ENCODE data around the gene EVI5. TPM values are rescaled to one million over a fixed set of nuclear protein-coding genes. Genes with fewer than 3 reads are reported as not detected.
"Not testable (repeated sequence)": the region's sequence is repeated elsewhere in the genome, so short reads cannot be mapped to it uniquely, and the experiment has no call there.

EVI5 gene
- total RNA-seq, 1 donor from 2014 or later = 20.0 TPM

DNA sequence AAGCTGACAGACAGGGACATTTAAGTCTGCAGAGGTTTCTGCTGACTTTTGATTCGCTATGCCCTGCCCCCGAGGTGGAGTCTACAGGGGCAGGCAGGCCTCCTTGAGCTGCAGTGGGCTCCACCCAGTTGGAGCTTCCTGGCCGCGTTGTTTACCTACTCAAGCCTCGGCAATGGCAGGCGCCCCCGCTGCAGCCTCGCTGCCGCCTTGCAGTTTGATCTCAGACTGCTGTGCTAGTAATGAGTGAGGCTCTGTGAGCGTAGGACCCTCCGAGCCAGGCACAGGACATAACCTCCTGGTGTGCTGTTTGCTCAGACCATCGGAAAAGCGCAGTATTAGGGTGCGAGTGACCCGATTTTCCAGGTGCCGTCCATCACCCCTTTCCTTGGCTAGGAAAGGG is 149.7 kb downstream of the EVI5 start:
- intact Hi-C loops (cut with DNase I); ATAC-seq; DNase-seq (ENCODE audit: missing footprints): not testable (repeated sequence)

- ATAC-seq = no peak
- intact Hi-C loops (cut with DNase I) = loop anchor here (5.0 kb wide), 1 partner anchor 316 kb away; no protein-coding TSS in a partner anchor
- DNase-seq (ENCODE audit: missing footprints) = no peak
Measured at GRCh38 chr1:92623187-92623778, 161.6 kb downstream of the EVI5 start.

DNA sequence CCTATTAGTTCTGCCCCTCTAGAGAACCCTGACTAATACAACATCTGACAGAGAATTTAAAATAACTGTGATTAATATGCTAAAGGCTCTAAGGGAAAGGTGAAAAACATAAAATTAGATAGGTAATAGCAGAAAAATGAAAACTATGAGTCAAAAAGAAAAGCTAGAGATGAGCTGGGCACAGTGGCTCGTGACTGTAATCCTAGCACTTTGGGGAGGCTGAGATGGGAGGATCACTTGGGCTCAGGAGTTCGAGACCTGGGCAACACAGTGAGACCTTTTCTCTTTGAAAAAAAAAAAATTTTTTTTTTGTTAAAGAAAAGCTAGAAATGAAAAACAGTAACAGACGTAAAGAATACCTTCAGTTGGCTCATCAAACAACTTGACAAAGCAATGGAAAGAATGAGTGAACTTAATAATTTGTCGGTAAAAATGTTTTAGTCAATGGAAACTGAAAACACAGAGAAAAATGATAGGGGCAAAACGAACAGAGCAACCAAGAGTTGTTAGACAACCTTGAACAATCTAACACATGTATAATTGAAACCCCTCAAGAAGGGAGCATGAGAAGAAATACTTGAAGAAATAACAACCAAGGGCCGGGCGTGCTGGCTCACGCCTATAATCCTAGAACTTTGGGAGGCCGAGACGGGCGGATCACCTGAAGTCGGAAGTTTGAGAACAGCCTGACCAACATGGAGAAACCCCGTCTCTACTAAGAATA is 165.3 kb downstream of the EVI5 start:
- no peak for ATAC-seq

GRCh38 chr1:92601044-92601443 is 183.9 kb downstream of the EVI5 start:
- no peak for DNase-seq (ENCODE audit: missing footprints)
- intact Hi-C loops (cut with DNase I) = no loop called here
- no peak for ATAC-seq

More for the DNA sequence above, 165.3 kb downstream of the EVI5 start:
- no peak for DNase-seq (ENCODE audit: missing footprints)
- intact Hi-C loops (cut with DNase I) = loop anchor here (5.0 kb wide), 1 partner anchor 312 kb away; no protein-coding TSS in a partner anchor

DNA sequence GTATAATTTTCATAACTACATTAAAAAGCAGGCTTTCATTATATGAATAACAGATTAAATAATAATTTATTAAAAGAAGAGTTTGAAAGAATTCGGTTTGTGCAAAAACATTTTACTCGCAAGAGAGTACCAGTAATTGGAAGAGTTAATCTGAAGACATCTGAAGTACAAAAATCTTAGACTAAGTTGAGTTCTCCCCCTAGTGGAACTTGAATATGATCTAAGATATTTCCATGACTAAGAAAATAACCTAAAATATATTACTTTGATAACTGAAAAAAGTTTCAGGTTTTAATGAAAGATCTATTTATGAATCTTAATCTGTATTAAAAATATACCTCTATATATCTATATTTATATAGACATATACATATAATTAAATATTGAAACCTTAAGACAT is 185.7 kb downstream of the EVI5 start:
- intact Hi-C loops (cut with DNase I) = no loop called here
- ATAC-seq (no peak), DNase-seq (ENCODE audit: missing footprints) (no peak)

GRCh38 chr1:92589361-92589760 is 195.5 kb downstream of the EVI5 start:
- DNase-seq (ENCODE audit: missing footprints); ATAC-seq; intact Hi-C loops (cut with DNase I): not testable (repeated sequence)

- DNase-seq (ENCODE audit: missing footprints) (no peak), ATAC-seq (no peak)
- intact Hi-C loops (cut with DNase I) = no loop called here
Measured at GRCh38 chr1:92587445-92587844, 197.5 kb downstream of the EVI5 start.

DNA sequence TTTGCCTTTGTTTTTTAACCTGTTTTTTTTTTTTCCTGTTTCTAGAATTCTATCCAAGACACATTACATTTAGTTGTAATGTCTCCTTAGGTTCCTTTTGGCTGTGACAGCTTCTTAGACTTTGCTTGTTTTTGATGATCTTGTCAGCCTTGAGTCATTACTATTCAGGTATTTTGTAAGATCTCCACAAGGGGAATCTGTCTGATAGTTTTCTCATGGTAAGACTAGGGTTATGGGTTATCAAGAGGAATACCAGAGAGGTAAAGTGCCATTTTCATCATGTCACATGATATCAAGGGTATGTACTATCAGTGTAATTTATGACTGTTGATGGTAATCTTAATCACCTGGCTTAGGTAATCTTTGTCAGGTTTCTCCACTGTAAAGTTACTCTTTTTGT is 199.1 kb downstream of the EVI5 start:
- intact Hi-C loops (cut with DNase I) = no loop called here
- ATAC-seq (no peak), DNase-seq (ENCODE audit: missing footprints) (no peak)

DNA sequence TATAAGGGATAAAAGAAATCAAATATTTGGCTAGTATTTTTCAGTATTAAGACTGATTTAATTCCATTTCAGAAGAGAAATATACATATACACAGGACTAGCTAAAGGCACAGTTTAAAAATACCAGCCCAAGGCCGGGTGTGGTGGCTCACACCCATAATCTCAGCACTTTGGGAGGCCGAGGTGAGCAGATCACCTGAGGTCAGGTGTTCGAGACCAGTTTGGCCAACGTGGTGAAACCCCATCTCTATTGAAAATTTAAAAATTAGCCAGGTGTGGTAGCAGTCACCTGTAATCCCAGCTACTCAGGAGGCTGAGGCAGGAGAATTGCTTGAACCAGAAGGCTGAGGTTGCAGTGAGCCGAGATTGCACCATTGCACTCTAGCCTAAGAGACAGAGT is 200.1 kb downstream of the EVI5 start:
- DNase-seq (ENCODE audit: missing footprints); intact Hi-C loops (cut with DNase I); ATAC-seq: not testable (repeated sequence)

DNA sequence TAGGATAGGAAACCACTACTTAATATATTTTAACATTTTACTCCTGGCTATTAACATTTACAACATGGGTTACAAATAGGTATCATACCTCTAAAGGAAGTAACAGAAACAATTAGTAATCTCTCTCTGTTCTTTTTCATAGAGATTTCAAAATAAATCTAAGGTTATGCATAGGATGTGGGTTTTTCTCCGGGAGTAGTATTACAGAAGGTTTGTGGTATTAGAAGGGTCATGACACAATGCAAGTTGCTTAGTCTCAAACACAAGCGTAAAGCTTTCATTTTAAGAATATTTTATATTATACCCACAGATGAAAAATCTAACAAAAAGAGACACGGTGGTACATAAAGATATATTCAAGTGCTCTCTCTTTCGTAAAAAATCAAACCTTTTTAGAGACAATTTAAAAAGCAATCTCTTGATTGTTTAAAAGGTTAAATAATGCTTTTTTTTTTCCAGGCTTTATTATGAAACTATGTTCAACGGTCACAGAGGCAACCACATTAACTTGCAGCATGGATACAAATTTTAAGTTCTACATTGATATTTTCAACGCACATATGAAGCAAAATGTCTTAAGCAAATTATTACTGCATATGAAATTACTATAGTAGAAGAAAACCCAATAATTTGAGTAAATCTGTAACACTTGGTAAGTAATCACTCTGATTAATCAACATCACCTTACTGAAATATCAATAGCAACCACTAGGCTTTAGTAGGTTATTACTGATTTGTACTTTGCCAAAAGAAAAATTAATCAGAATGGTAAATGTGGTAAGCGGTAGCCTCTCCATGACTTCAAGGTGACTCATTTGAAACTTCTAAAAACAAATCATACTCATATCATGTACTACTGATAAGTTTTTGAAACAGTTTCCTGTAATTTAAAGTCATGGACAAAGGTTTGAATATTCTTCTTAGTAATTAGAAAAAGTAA is 200.8 kb downstream of the EVI5 start:
- intact Hi-C loops (cut with DNase I) = no loop called here
- DNase-seq (ENCODE audit: missing footprints) = no peak
- ATAC-seq = no peak

GRCh38 chr1:92577261-92577895 is 207.5 kb downstream of the EVI5 start:
- no peak for ATAC-seq
- DNase-seq (ENCODE audit: missing footprints) = no peak
- intact Hi-C loops (cut with DNase I) = no loop called here

DNA sequence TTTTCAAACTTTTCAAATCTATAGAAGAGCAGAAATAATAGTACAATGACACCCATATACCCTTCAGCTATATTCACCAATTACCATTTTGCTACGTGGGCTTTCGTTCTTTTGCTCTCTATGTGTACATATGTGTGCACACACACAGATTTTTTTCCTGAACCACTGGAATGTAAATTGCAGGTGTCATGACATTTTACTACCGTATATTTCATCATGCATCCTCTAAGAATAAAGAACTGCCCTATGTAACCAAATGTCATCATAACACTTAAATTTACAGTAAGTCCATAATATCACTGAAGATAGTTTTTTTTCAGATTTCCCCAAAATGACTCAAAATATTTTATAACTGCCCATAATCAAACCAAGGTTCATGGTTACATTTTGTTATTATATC is 209.8 kb downstream of the EVI5 start:
- DNase-seq (ENCODE audit: missing footprints) = no peak
- no peak for ATAC-seq
- intact Hi-C loops (cut with DNase I) = no loop called here

DNA sequence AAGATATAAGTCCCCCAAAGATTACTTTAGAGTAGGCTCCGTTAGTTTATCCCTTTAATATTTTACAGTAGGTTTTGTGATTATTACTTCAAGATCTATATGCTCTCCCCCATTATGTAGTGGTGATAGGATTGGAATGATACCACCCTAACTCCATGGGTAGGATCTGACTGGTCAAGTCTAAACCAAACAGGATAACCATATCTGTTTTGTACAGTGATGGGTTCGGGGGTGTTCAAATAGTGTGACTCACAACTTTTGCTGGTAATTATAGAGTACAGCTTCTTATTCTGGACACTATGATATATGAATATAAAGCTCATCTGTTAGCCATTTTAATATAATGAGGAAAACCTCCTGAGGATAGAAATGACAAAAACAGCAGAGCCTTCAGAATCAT is 212.4 kb downstream of the EVI5 start:
- no peak for ATAC-seq
- DNase-seq (ENCODE audit: missing footprints) = no peak
- intact Hi-C loops (cut with DNase I) = no loop called here

- DNase-seq (ENCODE audit: missing footprints) = no peak
- ATAC-seq = no peak
- intact Hi-C loops (cut with DNase I) = no loop called here
Measured at GRCh38 chr1:92571578-92571977, 213.3 kb downstream of the EVI5 start.

DNA sequence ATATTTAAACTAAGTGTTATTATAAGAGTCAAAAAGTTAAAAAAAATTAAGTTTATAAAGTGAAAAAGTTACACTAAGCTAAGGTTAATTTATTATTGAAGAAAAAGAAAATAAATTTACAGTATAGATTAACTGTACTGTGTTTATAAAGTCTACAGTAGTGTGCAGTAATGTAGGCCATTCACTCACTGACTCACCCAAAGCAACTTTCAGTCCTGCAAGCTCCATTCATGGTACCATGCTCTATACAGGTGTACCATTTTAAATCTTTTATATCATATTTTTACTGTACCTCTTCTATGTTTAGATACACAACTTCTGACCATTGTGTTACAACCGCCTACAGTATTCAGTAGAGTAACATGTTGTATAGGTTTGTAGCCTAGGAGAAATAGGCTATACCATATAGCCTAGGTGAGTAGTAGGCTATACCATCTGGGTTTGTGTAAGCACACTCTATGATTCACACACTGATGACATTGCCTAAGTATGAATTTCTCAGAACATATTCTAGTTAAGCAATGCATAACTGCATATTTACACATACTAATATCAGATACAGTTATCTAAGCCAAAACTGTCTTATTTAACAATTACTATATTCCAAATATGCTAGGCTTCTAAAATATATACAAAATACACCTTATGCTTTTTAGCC is 217.6 kb downstream of the EVI5 start:
- intact Hi-C loops (cut with DNase I) = no loop called here
- DNase-seq (ENCODE audit: missing footprints) (no peak), ATAC-seq (no peak)

DNA sequence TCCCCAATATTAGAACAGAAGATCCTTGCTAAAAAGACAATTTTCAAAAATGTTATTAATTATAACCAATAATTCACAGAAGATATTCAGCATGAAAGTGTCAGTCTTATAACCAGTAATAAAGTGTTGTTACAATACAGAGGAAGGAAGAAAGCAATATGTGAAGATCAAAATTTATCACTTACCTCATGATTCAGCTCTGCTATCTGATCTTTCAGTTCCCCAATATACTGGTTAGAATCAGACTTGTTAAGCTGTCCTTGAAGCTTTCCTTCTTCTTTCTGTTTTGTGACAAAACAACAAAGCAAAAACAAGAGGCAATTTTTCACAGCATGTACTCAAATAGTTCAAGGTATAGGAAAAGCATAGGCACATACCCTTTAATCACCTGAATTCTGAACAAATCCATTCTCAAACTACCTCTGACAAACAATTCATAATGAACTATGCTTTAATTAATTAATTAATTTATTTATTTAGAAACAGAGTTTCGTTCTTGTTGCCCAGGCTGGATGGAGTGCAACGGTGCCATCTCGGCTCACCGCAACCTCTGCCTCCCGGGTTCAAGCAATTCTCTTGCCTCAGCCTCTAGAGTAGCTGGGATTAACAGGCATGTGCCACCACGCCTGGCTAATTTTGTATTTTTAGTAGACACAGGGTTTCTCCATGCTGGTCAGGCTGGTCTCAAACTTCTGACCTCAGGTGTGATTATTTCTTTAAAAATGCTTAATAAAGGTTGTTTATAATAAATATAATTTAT is 221.3 kb downstream of the EVI5 start:
- ATAC-seq (no peak), DNase-seq (ENCODE audit: missing footprints) (no peak)
- intact Hi-C loops (cut with DNase I) = no loop called here

- intact Hi-C loops (cut with DNase I) = no loop called here
- ATAC-seq = no peak
- no peak for DNase-seq (ENCODE audit: missing footprints)
Measured at GRCh38 chr1:92556350-92556749, 228.6 kb downstream of the EVI5 start.

GRCh38 chr1:92554216-92554615 is 230.7 kb downstream of the EVI5 start:
- DNase-seq (ENCODE audit: missing footprints) (no peak), ATAC-seq (no peak)
- intact Hi-C loops (cut with DNase I) = no loop called here
